ENCODE measurements around the gene PCGF6. TPM values are rescaled to one million over a fixed set of nuclear protein-coding genes. Genes with fewer than 3 reads are reported as not detected.
A peak's percentile ranks its signal among the peaks of the same experiment; 100 is the strongest.

The PCGF6 gene
- total RNA-seq, 1 experiment from 2014 or later: 19.2 TPM

Small RNAs within 50 kb of the gene (microRNA-seq; reads per million reads assigned to microRNA genes)
- gene MIR1307 (ENCODE audit: borderline number of aligned reads): 4,684 reads per million, percentile 97 among the genes with 10 or more reads in this experiment

Other genes with a start within 250 kb of the PCGF6 start
- gene NT5C2, start 157.9 kb downstream of the PCGF6 start, total RNA-seq (2021): 67.5 to 76.1 TPM (median 72.3 TPM) in 3 replicates
- 0.09 TPM in 1 of 3 replicates, not detected in the others for gene RPEL1, start 105.3 kb downstream of the PCGF6 start, total RNA-seq (2021)
- gene INA, start 74.0 kb downstream of the PCGF6 start, total RNA-seq (2021): 16.6 to 20.3 TPM (median 17.3 TPM) in 3 replicates
- 11.1 to 14.9 TPM (median 12.0 TPM) in 3 replicates for gene TAF5, start 16.8 kb upstream of the PCGF6 start, total RNA-seq (2021)
- 284 to 307 TPM (median 305 TPM) in 3 replicates for gene ATP5MK, start 45.3 kb upstream of the PCGF6 start, total RNA-seq (2021)
- gene PDCD11, start 45.5 kb upstream of the PCGF6 start, total RNA-seq (2021): 63.5 to 78.8 TPM (median 64.4 TPM) in 3 replicates
- 1.8 to 2.4 TPM (median 1.9 TPM) in 3 replicates for gene CALHM2, start 101.2 kb upstream of the PCGF6 start, total RNA-seq (2021)
- gene CALHM1, start 107.8 kb upstream of the PCGF6 start, total RNA-seq (2021): 0.30 to 0.55 TPM (median 0.39 TPM) in 3 replicates
- gene CALHM3, start 128.1 kb upstream of the PCGF6 start, total RNA-seq (2021): 0.13 to 0.18 TPM (median 0.16 TPM) in 3 replicates
- 0.66 to 1.2 TPM (median 0.99 TPM) in 3 replicates for gene NEURL1, start 142.6 kb upstream of the PCGF6 start, total RNA-seq (2021)